Measurements from ENCODE around the gene TMEM184C. TPM values are rescaled to one million over a fixed set of nuclear protein-coding genes. Genes with fewer than 3 reads are reported as not detected.

Gene TMEM184C
- total RNA-seq, 2 experiments from 2014 or later = 15.8 to 17.6 TPM

DNA sequence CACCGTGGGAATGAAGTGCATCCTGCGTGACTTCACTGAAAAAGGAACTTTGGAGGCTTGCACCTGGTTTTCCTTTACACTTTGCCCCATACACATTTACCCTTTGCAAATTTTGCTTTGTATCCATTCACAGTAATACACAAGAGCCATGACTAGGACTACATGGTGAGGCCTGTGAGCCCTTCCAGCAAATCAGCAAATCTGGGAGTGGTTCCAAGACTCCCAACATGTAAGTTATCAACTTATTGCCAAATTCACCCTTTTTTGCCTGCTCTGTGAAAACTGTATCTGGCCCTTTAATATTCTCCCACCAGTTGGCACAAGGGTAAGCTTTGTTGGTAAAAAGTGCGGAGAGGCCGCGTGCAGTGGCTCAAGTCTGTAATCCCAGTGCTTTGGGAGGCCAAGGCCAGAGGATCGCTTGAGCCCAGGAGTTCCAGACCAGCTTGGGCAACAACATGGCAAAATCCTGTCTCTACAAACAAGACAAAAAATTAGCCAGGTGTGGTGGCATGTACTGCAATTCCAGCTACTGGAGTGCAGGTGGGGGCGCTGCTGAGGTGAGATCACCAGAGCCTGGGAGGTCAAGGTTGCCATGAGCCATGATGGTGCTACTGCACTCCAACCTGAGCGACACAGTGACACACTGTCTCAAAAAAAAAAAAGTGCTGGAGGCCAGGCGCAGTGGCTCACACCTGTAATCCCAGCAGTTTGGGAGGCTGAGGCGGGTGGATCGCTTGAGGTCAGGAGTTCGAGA lies 61.8 kb downstream of the TMEM184C start:
- Histone ChIP-seq H3K79me2 (ENCODE audit: insufficient read depth, low read depth, low read length) (peaks cover 32% of the 10 kb centered on the region; the same call in 1 of the 2 replicates), H3K36me3 (ENCODE audit: insufficient read depth, low read length) (peaks cover 49% of the 10 kb centered on the region), H4K20me1 (ENCODE audit: insufficient read depth, low read length) (peaks cover 9% of the 10 kb centered on the region; the same call in 1 of the 2 replicates), H2AFZ (ENCODE audit: low read length) (no peak overlapping the region), H3K27ac (ENCODE audit: low read depth, low read length, poor library complexity, severe bottlenecking) (no peak overlapping the region), H3K4me2 (ENCODE audit: low read length) (no peak overlapping the region), H3K9me2 (ENCODE audit: insufficient read depth, low read length) (no peaks in the 10 kb centered on the region), H3K4me3 (ENCODE audit: low read depth, low read length, poor library complexity, severe bottlenecking) (no peak overlapping the region), H3K9me3 (ENCODE audit: low read length) (no peaks in the 10 kb centered on the region), H3K4me1 (ENCODE audit: insufficient read depth, low read length, poor library complexity, severe bottlenecking) (peaks cover 8% of the 10 kb centered on the region)
- no TSS peak for BruUV-seq (replicated peaks)
- intact Hi-C loops (cut with micrococcal nuclease; ENCODE audit: unreplicated experiment) = no loop called here
- DNase-seq (ENCODE audit: low spot score) = peak; percentile 14
- ChIA-PET POLR2A (no interaction called here), CTCF (ENCODE audit: unreplicated experiment) (no interaction called here)
- no peak for TF ChIP-seq EZH2phosphoT487 (IDR thresholded peaks at IDR 0.05; ENCODE audit: borderline replicate concordance, low read depth, low read length)
- TF ChIP-seq, protein P1, sequence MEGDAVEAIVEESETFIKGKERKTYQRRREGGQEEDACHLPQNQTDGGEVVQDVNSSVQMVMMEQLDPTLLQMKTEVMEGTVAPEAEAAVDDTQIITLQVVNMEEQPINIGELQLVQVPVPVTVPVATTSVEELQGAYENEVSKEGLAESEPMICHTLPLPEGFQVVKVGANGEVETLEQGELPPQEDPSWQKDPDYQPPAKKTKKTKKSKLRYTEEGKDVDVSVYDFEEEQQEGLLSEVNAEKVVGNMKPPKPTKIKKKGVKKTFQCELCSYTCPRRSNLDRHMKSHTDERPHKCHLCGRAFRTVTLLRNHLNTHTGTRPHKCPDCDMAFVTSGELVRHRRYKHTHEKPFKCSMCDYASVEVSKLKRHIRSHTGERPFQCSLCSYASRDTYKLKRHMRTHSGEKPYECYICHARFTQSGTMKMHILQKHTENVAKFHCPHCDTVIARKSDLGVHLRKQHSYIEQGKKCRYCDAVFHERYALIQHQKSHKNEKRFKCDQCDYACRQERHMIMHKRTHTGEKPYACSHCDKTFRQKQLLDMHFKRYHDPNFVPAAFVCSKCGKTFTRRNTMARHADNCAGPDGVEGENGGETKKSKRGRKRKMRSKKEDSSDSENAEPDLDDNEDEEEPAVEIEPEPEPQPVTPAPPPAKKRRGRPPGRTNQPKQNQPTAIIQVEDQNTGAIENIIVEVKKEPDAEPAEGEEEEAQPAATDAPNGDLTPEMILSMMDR (conservative IDR thresholded peaks at IDR 0.05; ENCODE audit: low read length) = peak; percentile 61

DNA sequence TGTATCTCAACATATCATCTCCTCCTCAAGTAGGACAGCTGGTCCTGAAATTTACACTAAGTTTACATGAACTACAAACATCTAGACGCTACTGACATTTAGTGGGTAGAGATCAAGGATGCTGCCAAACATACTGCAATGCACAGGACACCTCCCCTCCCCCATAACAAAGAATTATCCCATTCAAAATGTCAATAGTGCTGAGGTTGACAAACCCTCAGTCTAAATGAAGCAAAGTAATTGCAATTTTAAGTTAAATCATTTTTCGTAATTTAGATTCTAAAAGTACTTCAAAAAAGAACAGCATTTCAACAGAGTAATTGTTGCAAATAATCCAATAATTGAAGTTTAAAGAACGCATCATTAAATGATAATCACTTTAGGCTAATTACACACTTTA lies 65.6 kb downstream of the TMEM184C start:
- Histone ChIP-seq H3K36me3 (ENCODE audit: insufficient read depth, low read length) (peaks cover 35% of the 10 kb centered on the region), H2AFZ (ENCODE audit: low read length) (peak overlapping the region; percentile 85; the same call in 1 of the 2 replicates), H3K9me2 (ENCODE audit: insufficient read depth, low read length) (no peaks in the 10 kb centered on the region), H3K4me1 (ENCODE audit: insufficient read depth, low read length, poor library complexity, severe bottlenecking) (peaks cover 14% of the 10 kb centered on the region), H3K4me2 (ENCODE audit: low read length) (peak overlapping the region; percentile 78), H3K9me3 (ENCODE audit: low read length) (no peaks in the 10 kb centered on the region), H3K79me2 (ENCODE audit: insufficient read depth, low read depth, low read length) (peaks cover 32% of the 10 kb centered on the region; the same call in 1 of the 2 replicates), H4K20me1 (ENCODE audit: insufficient read depth, low read length) (peaks cover 9% of the 10 kb centered on the region; the same call in 1 of the 2 replicates), H3K27ac (ENCODE audit: low read depth, low read length, poor library complexity, severe bottlenecking) (no peak overlapping the region), H3K4me3 (ENCODE audit: low read depth, low read length, poor library complexity, severe bottlenecking) (peak overlapping the region; percentile 75)
- TF ChIP-seq, protein P1 (conservative IDR thresholded peaks at IDR 0.05; ENCODE audit: low read length) = no peak
- no peak for TF ChIP-seq EZH2phosphoT487 (IDR thresholded peaks at IDR 0.05; ENCODE audit: borderline replicate concordance, low read depth, low read length)
- POLR2A ChIA-PET = interaction anchor here (1.5 to 2.0 kb wide), 3 partner anchors 11 to 66 kb away, joined by 3 to 19 read pairs (median 6); partner anchors contain the start of gene TMEM184C
- CTCF ChIA-PET (ENCODE audit: unreplicated experiment) = no interaction called here
- intact Hi-C loops (cut with micrococcal nuclease; ENCODE audit: unreplicated experiment) = loop anchor here (5.0 kb wide), 1 partner anchor 760 kb away; the partner anchor contains the start of gene NR3C2
- no TSS peak for BruUV-seq (replicated peaks)
- no peak for DNase-seq (ENCODE audit: low spot score)

All from OCI-LY7 (cell line).